Measurements from ENCODE around the gene OR6N1. TPM values are rescaled to one million over a fixed set of nuclear protein-coding genes. Genes with fewer than 3 reads are reported as not detected.

Gene OR6N1
- total RNA-seq, 2 donors from 2014 or later, result not detected

DNA sequence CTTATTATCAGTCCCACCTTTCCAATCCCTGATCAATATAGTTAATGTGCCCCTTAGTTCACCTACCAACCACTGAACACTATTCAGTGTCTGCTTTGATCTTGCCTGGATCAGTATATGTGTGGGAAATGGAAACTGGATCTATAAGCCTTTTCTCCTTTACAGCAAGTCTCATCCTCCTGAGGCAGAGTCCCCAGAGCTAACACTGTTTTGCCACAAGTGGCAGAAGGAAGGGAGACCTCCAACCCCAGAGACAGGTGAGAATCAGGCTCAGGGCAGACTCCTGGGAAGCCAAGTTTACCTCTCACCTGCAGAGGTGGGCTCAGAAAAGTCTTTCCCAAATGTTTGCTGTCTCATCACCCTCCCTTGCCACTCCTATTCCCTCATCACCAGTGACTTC is 9.1 kb upstream of the OR6N1 start, which contains the start of gene OR6N2:
Gene OR6N2 (minus strand): TSS at position 101 of the 400 bp plus-strand sequence. CDS start 3,569 bp downstream, outside the sequence.
- no peak for ATAC-seq
- intact Hi-C loops (cut with DNase I), result no loop called here

DNA sequence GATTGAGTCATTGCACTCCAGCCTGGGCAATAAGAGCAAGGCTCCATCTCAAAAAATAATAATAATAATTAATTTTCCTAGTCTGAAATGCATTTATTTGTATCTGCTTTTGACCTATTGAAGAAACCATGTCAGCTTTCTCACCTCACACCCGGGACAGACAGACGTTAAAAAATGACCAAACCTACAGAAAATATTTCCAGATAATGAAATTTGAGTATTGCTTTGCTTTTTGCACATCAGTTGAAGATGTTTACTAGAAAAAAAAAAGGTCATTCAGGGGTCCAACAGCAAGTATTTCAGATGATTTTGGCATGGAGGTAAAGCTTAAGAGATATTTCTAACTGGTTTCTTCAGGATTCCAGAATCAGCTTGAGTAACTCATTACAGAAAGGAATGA is 17.6 kb downstream of the OR6N1 start, which contains the start of gene OR6K6:
Gene OR6K6 (plus strand): TSS at position 301 of the 400 bp plus-strand sequence. CDS start 168 bp downstream, outside the sequence.
- intact Hi-C loops (cut with DNase I), result no loop called here
- ATAC-seq (no peak), DNase-seq (no peak)

More for the DNA sequence above, 9.1 kb upstream of the OR6N1 start, which contains the start of gene OR6N2:
- DNase-seq, result no peak

DNA sequence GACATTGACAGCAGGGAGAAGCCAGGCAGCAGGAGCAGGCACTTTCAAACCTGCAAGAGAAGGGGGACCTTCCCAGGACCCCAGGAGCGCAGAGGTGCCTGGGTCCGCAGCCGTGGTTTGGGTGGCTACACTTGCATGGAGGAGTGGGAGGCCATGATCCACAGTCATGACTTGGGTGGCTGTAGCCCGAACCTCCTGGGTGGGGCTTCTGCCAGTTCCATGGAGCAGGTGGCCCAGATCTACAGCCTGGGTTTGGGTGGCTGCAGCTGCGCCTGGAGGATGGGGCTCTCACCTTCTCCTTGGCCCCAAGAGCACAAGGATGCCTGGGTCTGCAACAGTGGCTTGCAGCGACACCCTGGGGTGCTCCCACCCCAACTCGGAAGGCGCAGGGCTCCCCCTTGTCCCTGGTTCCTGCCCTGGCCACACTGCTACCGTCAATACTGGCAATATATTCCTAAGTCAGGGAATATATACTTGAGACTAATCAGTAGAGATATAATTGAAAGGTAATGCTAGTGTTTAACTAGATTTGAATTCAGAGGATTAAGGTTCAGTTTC is 19.8 kb downstream of the OR6N1 start:
- DNase-seq, result no peak
- no peak for ATAC-seq
- intact Hi-C loops (cut with DNase I), result no loop called here

- intact Hi-C loops (cut with DNase I), result no loop called here
- ATAC-seq (no peak), DNase-seq (no peak)
Measured at GRCh38 chr1:158735848-158736247, 36.1 kb downstream of the OR6N1 start.

DNA sequence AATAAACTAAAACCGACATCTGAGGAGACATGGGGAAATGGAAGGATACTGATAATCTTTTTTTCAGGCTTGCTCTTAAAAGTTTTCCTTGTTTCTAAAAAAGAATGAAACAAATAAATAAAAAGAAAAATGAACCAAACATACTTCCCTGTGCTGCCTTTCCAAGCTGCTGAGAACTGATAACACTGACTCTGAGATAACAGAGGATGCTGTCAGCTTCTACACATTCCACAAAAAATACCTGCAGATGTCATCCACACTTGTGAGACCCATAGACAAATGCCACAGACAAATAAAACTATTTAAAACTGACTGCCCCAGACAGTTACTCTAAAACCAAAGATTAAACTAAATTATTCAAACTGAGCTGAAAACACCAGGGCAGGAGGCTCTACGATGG is 39.5 kb downstream of the OR6N1 start:
- ATAC-seq (no peak), DNase-seq (no peak)
- intact Hi-C loops (cut with DNase I), result no loop called here

- intact Hi-C loops (cut with DNase I), result no loop called here
- DNase-seq (no peak), ATAC-seq (no peak)
Measured at GRCh38 chr1:158731707-158732106, 40.3 kb downstream of the OR6N1 start.

DNA sequence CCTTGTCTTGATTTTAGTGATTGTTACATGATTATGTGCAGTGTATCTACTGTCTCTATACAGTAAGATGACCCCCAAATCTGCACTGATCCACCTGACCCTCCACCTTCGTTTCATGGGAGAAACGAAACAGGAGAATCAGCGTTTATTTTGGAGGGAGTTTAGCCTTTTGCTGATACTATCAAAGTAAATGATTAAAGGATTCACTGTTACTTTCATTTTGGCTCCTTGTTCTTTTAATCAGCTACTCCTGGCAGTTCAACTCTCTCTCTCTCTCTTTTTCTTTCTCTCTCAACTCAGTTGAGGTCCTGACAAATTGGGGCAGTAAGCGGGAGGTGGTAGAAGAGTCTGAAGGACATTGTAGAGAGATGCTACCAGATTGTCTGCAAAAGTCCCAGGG is 41.5 kb downstream of the OR6N1 start:
- DNase-seq (no peak), ATAC-seq (no peak)
- intact Hi-C loops (cut with DNase I), result no loop called here

DNA sequence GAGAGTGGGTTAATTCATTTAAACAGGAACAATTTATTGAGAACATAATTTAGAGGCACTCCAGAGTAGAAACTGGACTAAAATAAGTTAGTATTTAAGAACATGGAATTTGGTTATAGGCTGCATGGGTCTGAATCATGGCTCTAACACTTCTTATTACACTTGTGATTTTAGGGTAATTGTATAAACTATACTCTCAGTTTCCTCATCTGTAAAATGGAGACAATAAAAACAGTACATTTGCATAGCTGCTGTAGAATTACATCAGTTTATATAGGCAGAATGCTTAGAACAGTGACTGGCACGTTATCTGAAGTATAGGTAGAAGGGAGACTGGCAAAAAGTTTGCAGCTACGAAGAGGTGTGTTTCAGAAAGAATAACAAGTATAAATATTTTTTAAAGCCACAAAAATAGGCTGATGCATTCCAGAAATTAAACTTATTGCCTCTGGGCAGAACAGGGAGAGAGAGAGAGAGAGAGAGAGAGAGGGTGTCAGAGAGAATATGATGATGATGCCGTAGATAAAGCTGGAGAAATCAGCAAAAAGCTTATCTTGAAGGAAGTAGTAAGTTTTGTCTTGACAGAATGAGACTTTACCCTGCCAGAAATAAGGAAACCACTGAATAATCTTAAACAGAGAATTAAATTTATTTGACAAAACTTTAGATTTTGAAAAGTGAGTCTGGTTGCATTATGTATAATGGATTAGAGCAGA is 43.3 kb downstream of the OR6N1 start:
- ATAC-seq (no peak), DNase-seq (no peak)
- intact Hi-C loops (cut with DNase I), result no loop called here

DNA sequence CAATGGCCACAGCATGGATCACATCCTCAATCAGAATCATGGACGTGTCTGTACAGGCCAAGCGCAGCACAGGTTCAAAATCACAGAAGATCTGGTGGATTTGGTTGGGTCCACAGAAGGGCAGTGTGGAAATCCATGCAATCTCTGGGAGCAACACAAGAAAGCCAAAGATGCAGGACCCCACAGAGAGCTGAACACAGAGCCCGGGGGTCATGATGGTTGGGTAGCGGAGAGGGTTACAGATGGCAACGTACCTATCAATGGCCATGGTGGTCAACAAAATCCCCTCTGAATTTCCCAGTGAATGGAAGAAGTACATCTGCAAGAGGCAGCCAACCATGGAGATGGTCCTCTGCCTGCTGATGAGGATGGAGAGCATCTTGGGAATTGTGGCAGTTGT is 47.6 kb downstream of the OR6N1 start:
- no peak for ATAC-seq
- DNase-seq, result no peak
- intact Hi-C loops (cut with DNase I), result no loop called here

GRCh38 chr1:158720620-158721019 is 51.4 kb downstream of the OR6N1 start, which contains the start of gene OR6K3:
Gene OR6K3, minus strand, starts transcription at chr1:158720720. Its CDS starts 2,605 bp downstream, at chr1:158718115.
- DNase-seq, result no peak
- intact Hi-C loops (cut with DNase I), result no loop called here
- no peak for ATAC-seq

- ATAC-seq (no peak), DNase-seq (no peak)
- intact Hi-C loops (cut with DNase I), result no loop called here
Measured at GRCh38 chr1:158719664-158720063, 52.3 kb downstream of the OR6N1 start.

DNA sequence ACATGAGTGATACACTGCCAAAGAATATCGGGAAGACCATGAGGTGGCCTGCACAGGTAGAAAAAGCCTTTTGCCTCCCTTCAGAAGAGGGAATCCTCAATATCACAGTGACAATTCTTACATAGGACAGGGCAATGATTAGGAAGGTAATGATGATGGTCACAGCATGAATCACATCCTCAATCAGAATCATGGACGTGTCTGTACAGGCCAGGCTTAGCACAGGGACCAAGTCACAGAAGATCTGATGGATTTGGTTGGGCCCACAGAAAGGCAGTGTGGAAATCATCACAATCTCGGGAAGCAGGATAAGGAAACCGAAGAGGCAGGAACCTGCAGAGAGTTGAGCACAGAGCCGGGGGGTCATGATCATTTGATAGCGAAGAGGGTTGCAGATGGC is 54.7 kb downstream of the OR6N1 start:
- intact Hi-C loops (cut with DNase I), result no loop called here
- DNase-seq (no peak), ATAC-seq (no peak)

DNA sequence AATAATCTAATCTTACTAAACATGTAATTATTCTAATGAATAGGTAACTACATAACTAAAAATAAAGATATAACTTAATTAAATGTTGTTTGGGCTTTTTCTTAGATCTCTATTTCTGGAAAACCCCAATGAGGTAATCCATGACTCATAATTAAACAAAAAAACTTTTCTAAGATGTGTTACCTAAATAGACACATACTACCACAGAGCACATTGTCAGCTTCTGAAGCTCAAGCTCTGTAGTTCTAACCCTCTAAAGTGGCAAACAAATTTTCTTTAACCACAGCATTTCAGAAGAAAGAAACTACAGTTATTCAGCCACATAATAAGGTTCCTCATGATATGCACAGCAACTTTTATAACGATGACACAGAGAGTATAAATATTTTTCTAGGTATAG is 55.7 kb downstream of the OR6N1 start:
- no peak for ATAC-seq
- intact Hi-C loops (cut with DNase I), result no loop called here
- DNase-seq, result no peak

- intact Hi-C loops (cut with DNase I), result no loop called here
- no peak for DNase-seq
- ATAC-seq, result no peak
Measured at GRCh38 chr1:158714754-158715153, 57.2 kb downstream of the OR6N1 start.

Other genes with a start within 250 kb of the OR6N1 start
- not detected for gene OR6Y1, start 217.8 kb downstream of the OR6N1 start, total RNA-seq
- gene OR6P1, start 201.6 kb downstream of the OR6N1 start, total RNA-seq, result not detected
- gene OR10X1, start 192.3 kb downstream of the OR6N1 start, total RNA-seq, result not detected
- not detected for gene OR10Z1, start 166.9 kb downstream of the OR6N1 start, total RNA-seq
- under 1 TPM; 0.03 to 0.15 TPM for gene SPTA1, start 85.5 kb downstream of the OR6N1 start, total RNA-seq
- not detected for gene OR6K2, start 71.5 kb downstream of the OR6N1 start, total RNA-seq
- gene OR6K3, start 51.5 kb downstream of the OR6N1 start, total RNA-seq, result not detected
- not detected for gene OR6K6, start 17.5 kb downstream of the OR6N1 start, total RNA-seq
- not detected for gene OR6N2, start 9.0 kb upstream of the OR6N1 start, total RNA-seq
- 1 to 10 TPM; 5.2 to 9.5 TPM for gene MNDA, start 59.2 kb upstream of the OR6N1 start, total RNA-seq
- gene PYHIN1, start 159.4 kb upstream of the OR6N1 start, total RNA-seq, result under 1 TPM; 0.55 to 0.59 TPM
- gene IFI16, start 237.7 kb upstream of the OR6N1 start, total RNA-seq, result 10 to 100 TPM; 43.7 to 67.7 TPM